Stimulated activated naive CD8-positive, alpha-beta T cell treated with anti-CD3 and anti-CD28 coated beads, Interleukin-15, amount 100 ng/mL, for 72 hours (primary cell): ENCODE measurements around the gene MPPE1.
A peak's percentile ranks its signal among the peaks of the same experiment; 100 is the strongest.

ENCODE experiments used
- ATAC-seq: fragments of 150-1000 bp; cut with Tn5 transposase; 2 replicates; pipeline ENCODE4 v1.10.0; 2021; ENCODE audit warnings: mild to moderate bottlenecking, moderate library complexity
- DNase-seq, 2 donors: peaks; one replicate each; pipeline ENCODE4 v3.0.0; 2021 to 2022
- H3K27ac Mint-ChIP-seq, 2 donors: one replicate each; pipeline ENCODE4 v1.8.0; 2022; ENCODE audit warnings: mild to moderate bottlenecking in 2 of 2, mixed read lengths in 2 of 2, moderate library complexity in 2 of 2
- H3K27me3 Mint-ChIP-seq: one replicate; pipeline ENCODE4 v1.8.0; 2022; ENCODE audit warnings: mixed read lengths
- H3K4me1 Mint-ChIP-seq: one replicate; pipeline ENCODE4 v1.8.0; 2022; ENCODE audit warnings: mild to moderate bottlenecking, mixed read lengths
- H3K4me3 Mint-ChIP-seq, 2 donors: one replicate each; pipeline ENCODE4 v1.8.0; 2022; ENCODE audit warnings: mild to moderate bottlenecking in 2 of 2, mixed read lengths in 2 of 2, moderate library complexity in 1 of 2
- H3K9me3 Mint-ChIP-seq, 2 donors: one replicate each; pipeline ENCODE4 v1.8.0; 2022; ENCODE audit warnings: mixed read lengths in 2 of 2

Gene MPPE1

DNA sequence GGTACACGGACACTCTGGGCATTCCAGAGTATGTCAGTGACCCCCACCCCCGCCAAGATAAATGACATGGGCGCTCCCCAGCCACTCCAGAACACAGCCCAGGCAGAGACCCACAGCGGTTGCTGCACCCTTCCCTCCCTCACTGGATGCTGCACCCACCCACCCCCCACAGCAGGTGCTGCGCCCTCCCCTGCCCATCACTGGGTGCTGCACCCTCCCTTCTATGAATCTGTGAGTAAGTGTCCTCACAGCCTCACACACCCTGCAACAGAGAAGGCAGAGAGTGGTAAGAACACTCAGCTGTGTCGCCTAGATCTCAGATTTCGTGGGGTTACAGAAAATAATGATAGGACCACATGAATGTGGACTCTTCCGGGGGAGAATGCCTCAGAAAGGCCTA, 33.4 kb downstream of the MPPE1 start:
- Mint-ChIP-seq H3K4me3 (no peak overlapping the region), H3K9me3 (peaks cover 0 to 7% of the 10 kb centered on the region in 2 donors), H3K4me1 (peaks cover 6% of the 10 kb centered on the region), H3K27ac (no peak overlapping the region), H3K27me3 (no peaks in the 10 kb centered on the region)
- ATAC-seq (peak; percentile 26), DNase-seq (no peak)

DNA sequence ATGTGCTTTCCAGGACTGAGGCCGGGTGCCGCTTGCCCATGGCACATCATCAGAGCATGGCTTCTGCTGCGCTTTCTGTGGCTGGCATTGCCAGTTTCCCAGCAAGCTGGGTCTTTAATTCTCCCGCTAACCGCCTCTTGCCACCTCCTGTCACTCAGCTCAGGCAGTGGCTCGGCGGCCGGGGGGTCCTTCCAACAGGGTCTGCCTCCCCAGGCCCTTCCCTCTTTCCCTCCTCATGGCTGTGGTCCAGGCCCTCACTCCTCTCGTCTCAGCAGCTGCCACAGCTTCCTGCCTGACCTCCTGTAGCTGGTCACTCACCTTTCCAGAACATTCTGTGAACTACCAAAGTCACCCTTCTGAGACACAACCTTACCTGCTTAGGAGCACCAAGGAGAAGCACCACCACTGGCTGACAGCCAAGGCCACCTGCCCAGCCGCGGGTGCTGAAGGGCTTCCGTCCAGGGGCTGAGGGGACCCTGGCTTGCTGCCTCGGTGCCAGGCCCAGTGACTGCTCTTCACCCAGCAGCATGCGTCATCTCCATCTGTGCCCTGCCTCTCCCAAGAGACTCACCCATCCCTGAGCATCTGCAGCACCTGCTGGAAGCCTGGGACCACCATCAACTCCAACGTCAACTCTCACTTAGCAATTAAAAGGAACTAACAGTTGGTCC, 34.3 kb downstream of the MPPE1 start:
- peaks cover 0 to 7% of the 10 kb centered on the region in 2 donors for H3K9me3 Mint-ChIP-seq
- DNase-seq (no peak), ATAC-seq (no peak)
- no peaks in the 10 kb centered on the region for H3K27me3 Mint-ChIP-seq
- H3K27ac Mint-ChIP-seq = no peak overlapping the region
- H3K4me1 Mint-ChIP-seq = peaks cover 6% of the 10 kb centered on the region
- H3K4me3 Mint-ChIP-seq = no peak overlapping the region

- no peaks in the 10 kb centered on the region for H3K27me3 Mint-ChIP-seq
- H3K9me3 Mint-ChIP-seq = peaks cover 0 to 7% of the 10 kb centered on the region in 2 donors
- ATAC-seq (no peak), DNase-seq (no peak)
- peaks cover 6% of the 10 kb centered on the region for H3K4me1 Mint-ChIP-seq
- no peak overlapping the region for H3K27ac Mint-ChIP-seq
- no peak overlapping the region for H3K4me3 Mint-ChIP-seq
Measured at GRCh38 chr18:11872479-11873136, 35.5 kb downstream of the MPPE1 start.

- Mint-ChIP-seq H3K27me3 (peaks cover 4% of the 10 kb centered on the region), H3K4me1 (peaks cover 6% of the 10 kb centered on the region), H3K9me3 (peaks cover 0 to 7% of the 10 kb centered on the region in 2 donors), H3K4me3 (no peak overlapping the region), H3K27ac (no peak overlapping the region)
- DNase-seq (no peak), ATAC-seq (no peak)
Measured at GRCh38 chr18:11871501-11871900, 36.6 kb downstream of the MPPE1 start.

DNA sequence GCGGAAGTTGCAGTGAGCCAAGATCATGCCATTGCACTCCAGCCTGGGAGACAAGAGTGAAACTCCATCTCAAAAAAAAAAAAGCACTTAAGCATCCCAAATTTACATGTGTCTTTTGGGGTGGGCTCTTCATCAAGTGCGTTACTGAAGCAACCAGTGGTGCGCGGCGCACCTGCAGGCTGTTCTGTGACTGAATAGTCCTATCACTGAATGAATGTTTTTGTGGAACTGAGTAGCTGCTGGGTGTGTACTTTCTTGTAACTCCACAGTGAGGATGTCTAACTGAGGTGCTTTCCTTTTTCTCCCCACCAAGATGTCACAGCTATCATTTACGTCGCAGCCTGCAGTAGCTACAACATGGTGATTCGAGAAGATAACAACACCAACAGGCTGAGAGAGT, 39.9 kb downstream of the MPPE1 start:
- no peak for ATAC-seq

GRCh38 chr18:11866764-11867163, 41.4 kb downstream of the MPPE1 start:
- no peak overlapping the region for H3K4me3 Mint-ChIP-seq
- no peak for DNase-seq
- ATAC-seq = no peak

More for the DNA sequence above, 39.9 kb downstream of the MPPE1 start:
- no peak overlapping the region for H3K27ac Mint-ChIP-seq
- no peaks in the 10 kb centered on the region for H3K9me3 Mint-ChIP-seq
- peaks cover 8% of the 10 kb centered on the region for H3K27me3 Mint-ChIP-seq
- no peak overlapping the region for H3K4me3 Mint-ChIP-seq
- no peak for DNase-seq
- H3K4me1 Mint-ChIP-seq = peaks cover 6% of the 10 kb centered on the region

DNA sequence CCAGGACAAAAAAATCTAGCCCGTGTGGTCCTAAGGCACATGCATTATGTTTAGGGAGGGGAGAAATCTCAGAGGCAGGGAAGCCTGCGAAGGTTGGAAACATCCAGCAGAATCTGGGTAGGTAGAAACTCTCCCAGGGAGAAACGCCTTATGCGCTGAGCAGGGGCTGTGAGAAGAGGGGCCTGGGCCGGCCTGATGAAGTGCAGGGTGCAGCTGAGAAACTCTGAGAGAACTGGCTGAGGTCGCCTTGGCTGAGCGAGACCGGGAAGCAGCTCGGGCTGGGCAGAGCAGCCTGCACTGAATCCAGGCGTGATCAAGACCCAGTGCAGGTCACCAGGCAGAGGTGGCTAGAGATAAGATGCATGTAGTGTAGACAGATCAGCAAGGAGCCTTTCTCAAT, 41.8 kb downstream of the MPPE1 start:
- no peak overlapping the region for H3K27ac Mint-ChIP-seq
- ATAC-seq = no peak

More at GRCh38 chr18:11866764-11867163, 41.4 kb downstream of the MPPE1 start:
- Mint-ChIP-seq H3K27ac (no peak overlapping the region), H3K27me3 (peaks cover 8% of the 10 kb centered on the region), H3K4me1 (peaks cover 6% of the 10 kb centered on the region), H3K9me3 (no peaks in the 10 kb centered on the region)

GRCh38 chr18:11865071-11865470, 43.0 kb downstream of the MPPE1 start:
- no peak for DNase-seq
- H3K9me3 Mint-ChIP-seq = no peaks in the 10 kb centered on the region

More for the DNA sequence above, 41.8 kb downstream of the MPPE1 start:
- H3K4me3 Mint-ChIP-seq = no peak overlapping the region
- DNase-seq = no peak
- peaks cover 8% of the 10 kb centered on the region for H3K27me3 Mint-ChIP-seq
- H3K4me1 Mint-ChIP-seq = peaks cover 3% of the 10 kb centered on the region
- no peaks in the 10 kb centered on the region for H3K9me3 Mint-ChIP-seq

GRCh38 chr18:11864471-11864870, 43.6 kb downstream of the MPPE1 start:
- H3K9me3 Mint-ChIP-seq = no peaks in the 10 kb centered on the region
- DNase-seq (no peak), ATAC-seq (no peak)
- peaks cover 9% of the 10 kb centered on the region for H3K4me1 Mint-ChIP-seq
- no peak overlapping the region for H3K4me3 Mint-ChIP-seq
- peaks cover 8% of the 10 kb centered on the region for H3K27me3 Mint-ChIP-seq
- H3K27ac Mint-ChIP-seq = no peak overlapping the region

More at GRCh38 chr18:11865071-11865470, 43.0 kb downstream of the MPPE1 start:
- peaks cover 8% of the 10 kb centered on the region for H3K27me3 Mint-ChIP-seq
- no peak overlapping the region for H3K27ac Mint-ChIP-seq
- peaks cover 3% of the 10 kb centered on the region for H3K4me1 Mint-ChIP-seq
- no peak overlapping the region for H3K4me3 Mint-ChIP-seq
- no peak for ATAC-seq

- H3K27ac Mint-ChIP-seq = no peak overlapping the region
- no peak overlapping the region for H3K4me3 Mint-ChIP-seq
- peaks cover 8% of the 10 kb centered on the region for H3K27me3 Mint-ChIP-seq
- ATAC-seq (no peak), DNase-seq (no peak)
- peaks cover 11% of the 10 kb centered on the region for H3K4me1 Mint-ChIP-seq
- H3K9me3 Mint-ChIP-seq = no peaks in the 10 kb centered on the region
Measured at GRCh38 chr18:11862468-11863137, 45.5 kb downstream of the MPPE1 start.

DNA sequence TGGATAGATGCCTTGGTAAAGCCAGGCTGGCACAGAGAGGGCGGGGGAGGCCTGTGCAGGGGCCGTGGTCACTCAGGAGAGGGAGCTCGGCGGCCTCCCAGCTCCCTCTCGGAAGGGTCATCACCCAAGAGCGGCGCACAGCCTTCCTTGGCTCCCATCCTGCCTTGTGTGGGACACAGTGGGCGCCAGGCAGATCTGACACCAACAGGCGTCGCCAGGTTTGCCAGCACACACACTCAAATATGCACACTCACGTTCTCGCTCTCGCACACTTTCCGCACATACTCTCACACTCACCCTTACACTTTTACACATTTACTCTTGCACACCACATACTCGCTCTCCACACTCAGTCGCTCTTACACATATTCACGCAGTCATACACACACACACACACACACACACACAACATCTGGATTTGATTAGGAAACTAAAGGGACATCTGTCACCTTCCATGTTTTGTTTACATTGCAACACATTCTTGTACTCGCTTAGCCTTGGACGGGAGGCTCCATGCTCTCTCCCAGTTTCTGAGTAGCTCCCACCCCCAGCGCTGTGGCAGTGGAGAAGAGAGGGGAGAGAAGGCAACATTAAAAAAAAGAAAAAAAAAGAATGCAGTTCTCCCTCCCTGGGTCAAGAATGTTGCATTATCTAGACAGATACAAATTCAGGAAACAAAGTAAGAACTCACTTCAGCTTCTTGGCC, 46.4 kb downstream of the MPPE1 start:
- no peak for ATAC-seq
- no peak overlapping the region for H3K4me3 Mint-ChIP-seq
- no peak for DNase-seq
- peaks cover 11% of the 10 kb centered on the region for H3K4me1 Mint-ChIP-seq
- no peaks in the 10 kb centered on the region for H3K9me3 Mint-ChIP-seq
- peak overlapping the region in 1 of 2 donors; percentile 17 for H3K27ac Mint-ChIP-seq
- peaks cover 6% of the 10 kb centered on the region for H3K27me3 Mint-ChIP-seq

DNA sequence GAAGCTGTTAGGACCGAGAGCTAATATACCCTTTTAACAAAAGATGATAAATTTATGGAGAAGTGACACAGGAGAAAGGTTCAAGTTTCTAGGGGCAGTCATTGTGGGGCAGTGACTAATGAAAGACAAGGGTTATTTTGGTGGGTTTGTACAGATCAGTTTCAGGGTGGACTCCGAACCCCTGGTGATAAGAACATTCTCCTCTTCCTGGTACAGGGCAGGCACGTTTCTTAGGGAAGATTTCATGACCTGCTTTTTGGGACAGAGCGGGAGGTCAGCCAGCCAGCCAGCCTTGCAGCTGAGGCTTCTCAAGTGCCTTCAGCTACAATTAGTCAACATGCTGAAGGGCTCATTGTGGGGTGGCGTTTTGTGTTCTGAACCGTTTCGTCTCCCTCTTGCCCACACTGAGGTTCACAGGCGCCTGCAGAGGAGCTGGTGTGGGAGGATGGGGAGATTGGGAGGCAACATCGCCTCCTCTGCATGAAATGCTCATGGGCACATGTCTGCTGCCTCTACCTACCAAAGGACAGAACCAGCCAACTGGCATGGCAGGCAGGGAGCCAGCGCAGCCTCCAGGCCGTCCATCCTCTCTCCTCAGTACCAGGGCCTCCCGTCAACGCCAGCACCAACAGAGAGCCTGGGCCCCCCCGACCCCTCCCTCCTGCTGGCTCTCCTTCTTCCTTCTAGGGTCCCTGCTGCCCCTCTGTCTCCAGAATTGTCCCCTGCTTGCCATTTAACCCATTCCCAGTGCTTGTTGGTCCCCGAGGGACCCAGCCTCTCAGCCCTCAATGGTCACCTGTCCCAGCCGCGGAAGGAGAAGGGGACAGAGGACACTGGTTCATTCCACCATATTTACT, 47.3 kb downstream of the MPPE1 start:
- ATAC-seq = no peak
- Mint-ChIP-seq H3K4me3 (no peak overlapping the region), H3K4me1 (peaks cover 11% of the 10 kb centered on the region), H3K9me3 (no peaks in the 10 kb centered on the region), H3K27ac (no peak overlapping the region), H3K27me3 (no peaks in the 10 kb centered on the region)
- no peak for DNase-seq

GRCh38 chr18:11859903-11860407, 48.2 kb downstream of the MPPE1 start:
- no peak overlapping the region for H3K4me3 Mint-ChIP-seq
- peak overlapping the region in 1 of 2 donors; percentile 54 for H3K27ac Mint-ChIP-seq
- no peaks in the 10 kb centered on the region for H3K9me3 Mint-ChIP-seq
- H3K4me1 Mint-ChIP-seq = peaks cover 11% of the 10 kb centered on the region
- ATAC-seq = no peak
- no peaks in the 10 kb centered on the region for H3K27me3 Mint-ChIP-seq
- DNase-seq = no peak

- Mint-ChIP-seq H3K27ac (peak overlapping the region in 1 of 2 donors; percentile 88), H3K4me3 (no peak overlapping the region), H3K4me1 (peaks cover 11% of the 10 kb centered on the region), H3K27me3 (no peaks in the 10 kb centered on the region), H3K9me3 (no peaks in the 10 kb centered on the region)
- ATAC-seq (no peak), DNase-seq (no peak)
Measured at GRCh38 chr18:11859282-11859830, 48.8 kb downstream of the MPPE1 start.
